ENCODE measurements around the gene GNG4. TPM values are rescaled to one million over a fixed set of nuclear protein-coding genes. Genes with fewer than 3 reads are reported as not detected.

The GNG4 gene
- total and polyA plus RNA-seq, 12 donors, result 0.22 to 25.8 (median 3.8) TPM; not detected in 2

DNA sequence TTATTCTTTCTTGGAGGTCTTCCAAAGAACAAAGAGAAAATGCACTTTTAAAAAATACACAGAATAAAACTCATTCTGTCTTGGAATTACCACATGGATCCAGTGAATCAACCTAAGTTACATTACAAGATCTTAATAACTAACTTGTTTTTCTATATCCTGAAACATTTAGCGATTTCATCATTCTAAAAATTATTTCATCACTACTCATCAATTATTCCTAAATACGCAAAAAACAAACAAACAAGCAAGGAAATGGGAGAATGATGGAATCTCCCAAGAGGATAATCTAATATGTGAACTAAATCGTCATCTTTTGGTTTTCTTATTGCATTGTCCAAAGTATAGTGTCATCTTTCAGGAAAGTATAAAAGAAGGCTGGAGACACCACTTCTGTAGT, 38.5 kb upstream of the GNG4 start:
- no peaks in the 10 kb centered on the region for H3K9me3 ChIP-seq (replicated peaks in 1 of 3)
- no peaks in the 10 kb centered on the region for H3K4me1 ChIP-seq (replicated peaks in 1 of 2)
- intact Hi-C loops (cut with DNase I), result no loop called here
- H3K4me3 ChIP-seq, result no peak overlapping the region
- H3K27ac ChIP-seq, result no peak overlapping the region
- TF ChIP-seq POLR2A (IDR thresholded peaks at IDR 0.05), result no peak
- TF ChIP-seq, protein P1, sequence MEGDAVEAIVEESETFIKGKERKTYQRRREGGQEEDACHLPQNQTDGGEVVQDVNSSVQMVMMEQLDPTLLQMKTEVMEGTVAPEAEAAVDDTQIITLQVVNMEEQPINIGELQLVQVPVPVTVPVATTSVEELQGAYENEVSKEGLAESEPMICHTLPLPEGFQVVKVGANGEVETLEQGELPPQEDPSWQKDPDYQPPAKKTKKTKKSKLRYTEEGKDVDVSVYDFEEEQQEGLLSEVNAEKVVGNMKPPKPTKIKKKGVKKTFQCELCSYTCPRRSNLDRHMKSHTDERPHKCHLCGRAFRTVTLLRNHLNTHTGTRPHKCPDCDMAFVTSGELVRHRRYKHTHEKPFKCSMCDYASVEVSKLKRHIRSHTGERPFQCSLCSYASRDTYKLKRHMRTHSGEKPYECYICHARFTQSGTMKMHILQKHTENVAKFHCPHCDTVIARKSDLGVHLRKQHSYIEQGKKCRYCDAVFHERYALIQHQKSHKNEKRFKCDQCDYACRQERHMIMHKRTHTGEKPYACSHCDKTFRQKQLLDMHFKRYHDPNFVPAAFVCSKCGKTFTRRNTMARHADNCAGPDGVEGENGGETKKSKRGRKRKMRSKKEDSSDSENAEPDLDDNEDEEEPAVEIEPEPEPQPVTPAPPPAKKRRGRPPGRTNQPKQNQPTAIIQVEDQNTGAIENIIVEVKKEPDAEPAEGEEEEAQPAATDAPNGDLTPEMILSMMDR (IDR thresholded peaks at IDR 0.05), result no peak
- H3K36me3 ChIP-seq (replicated peaks in 1 of 2), result peaks cover 0 to 4% of the 10 kb centered on the region in 2 donors
- 90 to 95% (median 92%) methylated on average over 3 of the region's 3 CpGs for WGBS, 4 donors
- no peaks in the 10 kb centered on the region for H3K27me3 ChIP-seq
- DNase-seq, result no peak

DNA sequence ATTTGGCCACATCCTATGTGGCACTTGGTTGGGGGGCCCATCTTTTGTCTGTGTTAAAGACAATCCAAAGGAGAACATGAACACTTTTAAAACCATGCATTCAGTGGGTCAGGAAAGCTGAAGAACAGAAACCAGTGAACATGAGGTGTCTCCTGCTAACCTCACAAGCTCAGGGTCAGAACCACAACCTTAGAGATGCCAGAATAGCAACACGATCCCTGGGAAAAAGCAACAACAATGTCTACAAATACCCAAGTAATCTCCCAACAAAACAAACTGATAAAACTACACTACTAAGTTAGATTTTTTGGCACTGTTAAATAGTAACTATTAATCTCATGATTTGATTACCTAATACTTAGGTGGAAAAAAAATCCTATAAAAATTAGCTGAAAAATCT, 34.1 kb upstream of the GNG4 start:
- H3K4me1 ChIP-seq (replicated peaks in 1 of 2), result peaks cover 4 to 15% of the 10 kb centered on the region in 2 donors
- WGBS, 4 donors, result 69 to 85% (median 78%) methylated on average over 1 of the region's 1 CpG
- intact Hi-C loops (cut with DNase I), result no loop called here
- H3K4me3 ChIP-seq, result no peak overlapping the region
- TF ChIP-seq, protein P1 (IDR thresholded peaks at IDR 0.05), result no peak
- TF ChIP-seq POLR2A (IDR thresholded peaks at IDR 0.05), result no peak
- no peaks in the 10 kb centered on the region for H3K27me3 ChIP-seq
- DNase-seq, result no peak
- no peak overlapping the region for H3K27ac ChIP-seq
- H3K9me3 ChIP-seq (replicated peaks in 1 of 3), result no peaks in the 10 kb centered on the region
- H3K36me3 ChIP-seq (replicated peaks in 1 of 2), result no peaks in the 10 kb centered on the region

DNA sequence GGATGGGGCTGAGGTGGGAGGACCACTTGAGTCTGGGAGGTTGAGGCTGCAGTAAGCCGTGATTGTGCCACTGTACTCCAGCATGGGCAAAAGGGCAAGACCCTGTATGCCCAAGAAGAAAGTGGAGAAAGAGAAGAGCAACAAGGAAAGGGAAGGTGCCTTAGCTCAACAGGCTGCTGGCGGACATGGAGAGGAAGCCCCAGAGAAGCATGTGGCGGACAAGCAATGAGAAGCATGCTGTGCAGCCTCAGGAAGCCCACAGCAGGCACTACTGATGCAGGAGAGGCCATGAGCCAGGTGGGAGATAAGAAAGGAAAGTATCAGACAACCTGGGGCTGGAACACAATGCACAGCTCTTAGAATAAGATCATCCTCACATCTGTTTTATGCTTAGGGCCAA, 32.6 kb upstream of the GNG4 start:
- intact Hi-C loops (cut with DNase I), result no loop called here
- Histone ChIP-seq H3K27ac (no peak overlapping the region), H3K4me1 (replicated peaks in 1 of 2) (peaks cover 4 to 15% of the 10 kb centered on the region in 2 donors), H3K27me3 (no peaks in the 10 kb centered on the region), H3K9me3 (replicated peaks in 1 of 3) (no peaks in the 10 kb centered on the region), H3K4me3 (no peak overlapping the region), H3K36me3 (replicated peaks in 1 of 2) (no peaks in the 10 kb centered on the region)
- WGBS, 4 donors, result 95 to 100% (median 96%) methylated on average over 3 of the region's 3 CpGs
- DNase-seq, result no peak
- TF ChIP-seq POLR2A (IDR thresholded peaks at IDR 0.05), result no peak
- TF ChIP-seq, protein P1 (IDR thresholded peaks at IDR 0.05), result no peak

DNA sequence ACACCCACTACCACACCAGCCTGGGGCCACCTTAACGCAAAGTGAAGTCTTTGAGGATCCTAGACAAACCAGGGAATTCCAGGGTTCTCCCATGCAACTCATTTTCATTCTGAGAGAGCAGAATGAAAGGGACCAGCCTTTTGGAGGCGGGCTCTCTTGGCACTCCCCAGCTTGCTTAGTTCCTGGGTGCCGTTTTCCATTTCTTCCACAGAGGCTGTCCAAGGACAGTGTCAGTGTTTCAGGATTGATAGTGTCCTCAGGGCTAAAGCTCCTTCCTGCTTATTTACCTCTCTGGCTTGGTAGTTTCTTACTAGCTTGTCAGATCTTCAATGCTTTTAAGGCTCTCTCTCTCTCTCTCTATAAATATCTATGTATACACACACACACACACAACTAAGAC, 30.1 kb upstream of the GNG4 start:
- peak in 5 of 7 donors; percentile 25 to 55 (median 37) for DNase-seq
- intact Hi-C loops (cut with DNase I), result no loop called here
- Histone ChIP-seq H3K27me3 (no peaks in the 10 kb centered on the region), H3K9me3 (replicated peaks in 1 of 3) (no peaks in the 10 kb centered on the region), H3K36me3 (replicated peaks in 1 of 2) (peaks cover 0 to 11% of the 10 kb centered on the region in 2 donors), H3K4me1 (replicated peaks in 1 of 2) (peaks cover 4 to 15% of the 10 kb centered on the region in 2 donors), H3K4me3 (no peak overlapping the region), H3K27ac (no peak overlapping the region)
- TF ChIP-seq POLR2A (IDR thresholded peaks at IDR 0.05), result no peak
- TF ChIP-seq, protein P1 (IDR thresholded peaks at IDR 0.05), result no peak
- WGBS, 4 donors, result 43 to 55% (median 51%) methylated on average over 3 of the region's 3 CpGs

Data from adrenal gland (tissue), 12 donors.